KOPT-K1 (cell line): ENCODE measurements around the gene ARHGAP31.
"Not testable (repeated sequence)": the region's sequence is repeated elsewhere in the genome, so short reads cannot be mapped to it uniquely, and the experiment has no call there.

Experiments used
- H3K27ac ChIP-seq: fragments of 200-600 bp; sonication (generic); 2 replicates; pipeline ENCODE4 v1.5.1; 2016; ENCODE audit warnings: antibody characterized with exemption, mild to moderate bottlenecking, low read depth, low read length; ENCODE audit not compliant: poor library complexity, severe bottlenecking
- H3K36me3 ChIP-seq: fragments of 200-600 bp; sonication (generic); 2 replicates; pipeline ENCODE4 v1.5.1; 2017; ENCODE audit warnings: antibody characterized with exemption, mild to moderate bottlenecking, low read length, moderate library complexity; ENCODE audit not compliant: insufficient read depth
- H3K9me3 ChIP-seq: fragments of 200-600 bp; sonication (generic); 2 replicates; pipeline ENCODE4 v1.5.1; 2017; ENCODE audit warnings: antibody characterized with exemption, low read length, mild to moderate bottlenecking; ENCODE audit not compliant: insufficient read depth, poor library complexity, severe bottlenecking

The ARHGAP31 gene

GRCh38 chr3:119304201-119304713, 10.1 kb downstream of the ARHGAP31 start:
- no peaks in the 10 kb centered on the region for H3K9me3 ChIP-seq
- no peak overlapping the region for H3K27ac ChIP-seq
- no peaks in the 10 kb centered on the region for H3K36me3 ChIP-seq

- Histone ChIP-seq H3K36me3 (no peaks in the 10 kb centered on the region), H3K27ac (no peak overlapping the region), H3K9me3 (no peaks in the 10 kb centered on the region)
These were observed 11.1 kb downstream of the ARHGAP31 start for GRCh38 chr3:119305286-119305685.

- not testable (repeated sequence) for H3K36me3 ChIP-seq
These were observed 12.2 kb downstream of the ARHGAP31 start for GRCh38 chr3:119306378-119306777.

GRCh38 chr3:119308355-119308754, 14.2 kb downstream of the ARHGAP31 start:
- Histone ChIP-seq H3K9me3 (no peaks in the 10 kb centered on the region), H3K36me3 (no peaks in the 10 kb centered on the region), H3K27ac (no peak overlapping the region)

More at GRCh38 chr3:119306378-119306777, 12.2 kb downstream of the ARHGAP31 start:
- H3K27ac ChIP-seq, H3K9me3 ChIP-seq: not testable (repeated sequence)

GRCh38 chr3:119309591-119309990, 15.4 kb downstream of the ARHGAP31 start:
- no peak overlapping the region for H3K27ac ChIP-seq
- H3K9me3 ChIP-seq: no peaks in the 10 kb centered on the region
- H3K36me3 ChIP-seq: no peaks in the 10 kb centered on the region

GRCh38 chr3:119310071-119310470, 15.9 kb downstream of the ARHGAP31 start:
- Histone ChIP-seq H3K9me3 (no peaks in the 10 kb centered on the region), H3K27ac (no peak overlapping the region), H3K36me3 (no peaks in the 10 kb centered on the region)

GRCh38 chr3:119311081-119311925, 17.1 kb downstream of the ARHGAP31 start:
- H3K27ac ChIP-seq: no peak overlapping the region
- no peaks in the 10 kb centered on the region for H3K36me3 ChIP-seq
- H3K9me3 ChIP-seq: no peaks in the 10 kb centered on the region

- no peaks in the 10 kb centered on the region for H3K36me3 ChIP-seq
- H3K9me3 ChIP-seq: no peaks in the 10 kb centered on the region
- H3K27ac ChIP-seq: no peak overlapping the region
These were observed 19.3 kb downstream of the ARHGAP31 start for GRCh38 chr3:119313461-119313860.

- H3K9me3 ChIP-seq: no peaks in the 10 kb centered on the region
- H3K36me3 ChIP-seq: no peaks in the 10 kb centered on the region
- no peak overlapping the region for H3K27ac ChIP-seq
These were observed 20.6 kb downstream of the ARHGAP31 start for GRCh38 chr3:119314821-119315220.

GRCh38 chr3:119315600-119316312, 21.6 kb downstream of the ARHGAP31 start:
- no peaks in the 10 kb centered on the region for H3K36me3 ChIP-seq
- H3K9me3 ChIP-seq: no peaks in the 10 kb centered on the region
- H3K27ac ChIP-seq: no peak overlapping the region

- Histone ChIP-seq H3K36me3 (no peaks in the 10 kb centered on the region), H3K27ac (no peak overlapping the region), H3K9me3 (no peaks in the 10 kb centered on the region)
These were observed 22.1 kb downstream of the ARHGAP31 start for GRCh38 chr3:119316313-119316670.

GRCh38 chr3:119318876-119319275, 24.7 kb downstream of the ARHGAP31 start:
- Histone ChIP-seq H3K27ac (no peak overlapping the region), H3K36me3 (no peaks in the 10 kb centered on the region), H3K9me3 (no peaks in the 10 kb centered on the region)

GRCh38 chr3:119319311-119319710, 25.1 kb downstream of the ARHGAP31 start:
- H3K9me3 ChIP-seq: no peaks in the 10 kb centered on the region
- H3K36me3 ChIP-seq: no peaks in the 10 kb centered on the region
- no peak overlapping the region for H3K27ac ChIP-seq

GRCh38 chr3:119320785-119321184, 26.6 kb downstream of the ARHGAP31 start:
- not testable (repeated sequence) for H3K9me3 ChIP-seq, H3K27ac ChIP-seq, H3K36me3 ChIP-seq

GRCh38 chr3:119322021-119322834, 28.0 kb downstream of the ARHGAP31 start:
- Histone ChIP-seq H3K36me3 (no peaks in the 10 kb centered on the region), H3K27ac (peak overlapping the region; percentile 76), H3K9me3 (no peaks in the 10 kb centered on the region)
